Uterus (tissue), 2 donors: ENCODE measurements around the gene TMED4.

ENCODE experiments used
- POLR2A ChIP-seq, 2 donors: fragments of 450-650 bp; IDR thresholded peaks; one replicate each; pipeline ENCODE4 v1.6.1; 2016; ENCODE audit warnings: antibody characterized with exemption in 2 of 2, mild to moderate bottlenecking in 1 of 2, moderate library complexity in 1 of 2
- TF ChIP-seq, protein P1 (sequence below), 4 experiments: fragments of 200-600 bp in 2 of 4; fragments of 450-650 bp in 2 of 4; sonication (generic) in 2 of 4; IDR thresholded peaks; one replicate each; pipeline ENCODE4 v1.5.1; 2016 to 2019; ENCODE audit warnings: antibody characterized with exemption in 4 of 4, mild to moderate bottlenecking in 2 of 4, moderate library complexity in 1 of 4

DNA sequence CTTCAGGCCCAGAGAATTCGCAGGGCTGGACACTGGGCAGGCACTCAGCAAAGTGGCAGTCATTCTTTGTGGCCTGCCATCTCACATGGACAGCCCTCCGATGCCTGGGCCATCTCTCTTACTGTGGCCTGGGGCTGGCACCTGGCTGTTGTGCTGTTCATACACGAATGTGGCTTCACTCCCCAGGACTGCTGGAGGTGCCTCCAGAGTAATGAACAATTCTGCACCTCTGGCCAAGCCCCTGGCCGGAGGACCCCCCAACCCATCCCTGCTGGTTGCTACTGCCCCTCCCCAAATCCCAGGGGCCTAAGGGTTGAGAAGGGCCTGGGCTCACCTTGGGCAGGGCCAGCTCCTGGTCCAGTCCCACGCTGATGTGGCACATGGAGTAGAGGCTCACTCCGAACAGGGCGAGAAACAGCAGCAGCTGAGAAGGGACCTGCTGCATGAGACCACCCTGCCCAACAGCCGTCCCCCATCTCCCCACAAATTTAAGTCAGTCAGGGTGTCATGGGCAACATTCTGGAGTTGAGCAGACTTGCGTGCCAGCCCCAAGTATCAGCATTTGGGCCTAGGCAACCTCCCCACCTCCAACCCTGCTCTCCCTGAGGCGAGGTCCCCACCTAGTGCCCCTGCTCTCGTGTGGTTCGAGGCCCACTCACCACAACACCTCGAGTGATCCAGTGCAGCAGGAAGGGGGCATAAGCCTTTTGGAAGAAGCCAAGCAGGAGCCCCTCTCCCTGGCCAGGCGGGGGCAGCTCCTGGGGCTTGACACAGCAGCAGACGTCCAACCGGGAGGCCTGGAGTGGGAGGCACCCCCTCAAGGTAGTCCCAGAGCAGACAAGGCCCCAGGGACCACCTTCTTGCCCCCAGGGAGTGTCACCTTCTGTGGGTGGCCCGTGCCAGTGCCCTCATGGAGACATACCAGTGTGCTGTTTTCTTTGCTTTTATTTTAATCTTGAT, 50.3 kb downstream of the TMED4 start:
- TF ChIP-seq, protein P1, sequence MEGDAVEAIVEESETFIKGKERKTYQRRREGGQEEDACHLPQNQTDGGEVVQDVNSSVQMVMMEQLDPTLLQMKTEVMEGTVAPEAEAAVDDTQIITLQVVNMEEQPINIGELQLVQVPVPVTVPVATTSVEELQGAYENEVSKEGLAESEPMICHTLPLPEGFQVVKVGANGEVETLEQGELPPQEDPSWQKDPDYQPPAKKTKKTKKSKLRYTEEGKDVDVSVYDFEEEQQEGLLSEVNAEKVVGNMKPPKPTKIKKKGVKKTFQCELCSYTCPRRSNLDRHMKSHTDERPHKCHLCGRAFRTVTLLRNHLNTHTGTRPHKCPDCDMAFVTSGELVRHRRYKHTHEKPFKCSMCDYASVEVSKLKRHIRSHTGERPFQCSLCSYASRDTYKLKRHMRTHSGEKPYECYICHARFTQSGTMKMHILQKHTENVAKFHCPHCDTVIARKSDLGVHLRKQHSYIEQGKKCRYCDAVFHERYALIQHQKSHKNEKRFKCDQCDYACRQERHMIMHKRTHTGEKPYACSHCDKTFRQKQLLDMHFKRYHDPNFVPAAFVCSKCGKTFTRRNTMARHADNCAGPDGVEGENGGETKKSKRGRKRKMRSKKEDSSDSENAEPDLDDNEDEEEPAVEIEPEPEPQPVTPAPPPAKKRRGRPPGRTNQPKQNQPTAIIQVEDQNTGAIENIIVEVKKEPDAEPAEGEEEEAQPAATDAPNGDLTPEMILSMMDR (IDR thresholded peaks at IDR 0.05): no peak
- TF ChIP-seq POLR2A (IDR thresholded peaks at IDR 0.05): no peak
